ENCODE data around the gene SPTBN1. TPM values are rescaled to one million over a fixed set of nuclear protein-coding genes. Genes with fewer than 3 reads are reported as not detected.

SPTBN1 gene
- total RNA-seq, 4 donors from 2014 or later: 171 to 293 (median 247) TPM

GRCh38 chr2:54653572-54654204 is 197.6 kb downstream of the SPTBN1 start:
- H3K36me3 ChIP-seq: peaks cover 0 to 95% (median 2%) of the 10 kb centered on the region in 3 donors
- no peaks in the 10 kb centered on the region for H3K4me1 ChIP-seq
- no peaks in the 10 kb centered on the region for H3K9me3 ChIP-seq
- H3K4me3 ChIP-seq: no peak overlapping the region
- TF ChIP-seq CTCF (IDR thresholded peaks at IDR 0.05) (no peak), POLR2A (IDR thresholded peaks at IDR 0.05) (no peak)
- DNase-seq: no peak
- no peak overlapping the region for H3K27ac ChIP-seq
- no peaks in the 10 kb centered on the region for H3K27me3 ChIP-seq

GRCh38 chr2:54655046-54655809 is 199.1 kb downstream of the SPTBN1 start:
- H3K4me3 ChIP-seq: no peak overlapping the region
- no peaks in the 10 kb centered on the region for H3K4me1 ChIP-seq
- H3K27ac ChIP-seq: no peak overlapping the region
- peaks cover 0 to 95% (median 5%) of the 10 kb centered on the region in 3 donors for H3K36me3 ChIP-seq
- no peak for TF ChIP-seq POLR2A (IDR thresholded peaks at IDR 0.05)
- no peak for TF ChIP-seq CTCF (IDR thresholded peaks at IDR 0.05)
- no peaks in the 10 kb centered on the region for H3K9me3 ChIP-seq
- H3K27me3 ChIP-seq: no peaks in the 10 kb centered on the region
- no peak for DNase-seq

GRCh38 chr2:54656863-54657262 is 200.7 kb downstream of the SPTBN1 start:
- Histone ChIP-seq H3K4me3 (no peak overlapping the region), H3K36me3 (peaks cover 0 to 95% (median 5%) of the 10 kb centered on the region in 3 donors), H3K9me3 (no peaks in the 10 kb centered on the region), H3K27ac (no peak overlapping the region), H3K27me3 (no peaks in the 10 kb centered on the region), H3K4me1 (no peaks in the 10 kb centered on the region)
- DNase-seq: no peak
- TF ChIP-seq CTCF (IDR thresholded peaks at IDR 0.05) (no peak), POLR2A (IDR thresholded peaks at IDR 0.05) (no peak)

GRCh38 chr2:54657664-54658083 is 201.5 kb downstream of the SPTBN1 start:
- peak overlapping the region in 1 of 4 donors; percentile 3 for H3K27ac ChIP-seq
- H3K9me3 ChIP-seq: no peaks in the 10 kb centered on the region
- TF ChIP-seq CTCF (IDR thresholded peaks at IDR 0.05) (peak in 5 of 6 experiments; percentile 26 to 65 (median 57)), POLR2A (IDR thresholded peaks at IDR 0.05) (no peak)
- no peak overlapping the region for H3K4me3 ChIP-seq
- no peaks in the 10 kb centered on the region for H3K27me3 ChIP-seq
- DNase-seq: peak in 2 of 3 donors; percentile 61 to 81
- H3K36me3 ChIP-seq: peaks cover 0 to 95% (median 3%) of the 10 kb centered on the region in 3 donors
- H3K4me1 ChIP-seq: no peaks in the 10 kb centered on the region

GRCh38 chr2:54658564-54659071 is 202.5 kb downstream of the SPTBN1 start:
- Histone ChIP-seq H3K9me3 (no peaks in the 10 kb centered on the region), H3K27ac (no peak overlapping the region), H3K4me3 (no peak overlapping the region), H3K36me3 (peaks cover 0 to 95% (median 3%) of the 10 kb centered on the region in 3 donors), H3K27me3 (no peaks in the 10 kb centered on the region), H3K4me1 (no peaks in the 10 kb centered on the region)
- no peak for DNase-seq
- TF ChIP-seq POLR2A (IDR thresholded peaks at IDR 0.05) (no peak), CTCF (IDR thresholded peaks at IDR 0.05) (no peak)
